ENCODE results near the gene KLRC3. TPM values are rescaled to one million over a fixed set of nuclear protein-coding genes. Genes with fewer than 3 reads are reported as not detected.
"Not testable (repeated sequence)": the region's sequence is repeated elsewhere in the genome, so short reads cannot be mapped to it uniquely, and the experiment has no call there.

KLRC3 gene
- total RNA-seq, 2 experiments from 2014 or later, result 1.5 to 6.8 TPM

- no TSS peak for BruUV-seq (replicated peaks)
- CTCF ChIA-PET (ENCODE audit: unreplicated experiment), result interaction anchor here (1.4 kb wide), 1 partner anchor 10 kb away, joined by 3 read pairs; no protein-coding TSS in a partner anchor
These were observed 23.1 kb downstream of the KLRC3 start for GRCh38 chr12:10397296-10397695.

GRCh38 chr12:10396176-10396575, 24.2 kb downstream of the KLRC3 start:
- Histone ChIP-seq H3K79me2 (ENCODE audit: insufficient read depth, low read depth, low read length) (peaks cover 50% of the 10 kb centered on the region), H3K27ac (ENCODE audit: low read depth, low read length, poor library complexity, severe bottlenecking) (peak overlapping the region; percentile 97), H3K4me3 (ENCODE audit: low read depth, low read length, poor library complexity, severe bottlenecking) (peak overlapping the region; percentile 79), H3K4me1 (ENCODE audit: insufficient read depth, low read length, poor library complexity, severe bottlenecking) (peaks cover 70% of the 10 kb centered on the region), H3K4me2 (ENCODE audit: low read length) (peak overlapping the region; percentile 100), H3K36me3 (ENCODE audit: insufficient read depth, low read length) (peaks cover 30% of the 10 kb centered on the region), H3K9me3 (ENCODE audit: low read length) (peaks cover 11% of the 10 kb centered on the region; the same call in 1 of the 2 replicates)
- H2AFZ ChIP-seq (ENCODE audit: low read length); DNase-seq (ENCODE audit: low spot score); H3K9me2 ChIP-seq (ENCODE audit: insufficient read depth, low read length); H4K20me1 ChIP-seq (ENCODE audit: insufficient read depth, low read length): not testable (repeated sequence)
- CTCF ChIA-PET (ENCODE audit: unreplicated experiment), result interaction anchor here (1.1 kb wide), 1 partner anchor 11 kb away, joined by 4 read pairs; no protein-coding TSS in a partner anchor
- POLR2A ChIA-PET, result interaction anchor here (0.6 to 4.3 kb wide), 11 partner anchors 8 to 727 kb away, joined by 3 to 32 read pairs (median 6); partner anchors contain the start of gene CLEC2D
- intact Hi-C loops (cut with micrococcal nuclease; ENCODE audit: unreplicated experiment), result loop anchor here (2.0 to 10.0 kb wide), 3 partner anchors 665 to 1959 kb away; partner anchors contain the start of genes BORCS5, MANSC1 and RIMKLB
- BruUV-seq (replicated peaks), result TSS peak; percentile 51

More at GRCh38 chr12:10397296-10397695, 23.1 kb downstream of the KLRC3 start:
- Histone ChIP-seq H4K20me1 (ENCODE audit: insufficient read depth, low read length) (no peaks in the 10 kb centered on the region), H3K4me1 (ENCODE audit: insufficient read depth, low read length, poor library complexity, severe bottlenecking) (peaks cover 60% of the 10 kb centered on the region), H3K36me3 (ENCODE audit: insufficient read depth, low read length) (peaks cover 41% of the 10 kb centered on the region), H2AFZ (ENCODE audit: low read length) (peak overlapping the region; percentile 46; the same call in 1 of the 2 replicates), H3K27ac (ENCODE audit: low read depth, low read length, poor library complexity, severe bottlenecking) (peak overlapping the region; percentile 97), H3K4me2 (ENCODE audit: low read length) (peak overlapping the region; percentile 100), H3K79me2 (ENCODE audit: insufficient read depth, low read depth, low read length) (peaks cover 59% of the 10 kb centered on the region), H3K9me3 (ENCODE audit: low read length) (peaks cover 11% of the 10 kb centered on the region; the same call in 1 of the 2 replicates), H3K4me3 (ENCODE audit: low read depth, low read length, poor library complexity, severe bottlenecking) (peak overlapping the region; percentile 79), H3K9me2 (ENCODE audit: insufficient read depth, low read length) (no peaks in the 10 kb centered on the region)
- POLR2A ChIA-PET, result interaction anchor here (0.6 to 4.3 kb wide), 11 partner anchors 9 to 667 kb away, joined by 3 to 32 read pairs (median 6); no protein-coding TSS in a partner anchor
- intact Hi-C loops (cut with micrococcal nuclease; ENCODE audit: unreplicated experiment), result loop anchor here (1.0 to 10.0 kb wide), 4 partner anchors 9 to 1958 kb away; partner anchors contain the start of genes BORCS5, MANSC1 and RIMKLB
- peak; percentile 79 for DNase-seq (ENCODE audit: low spot score)
- TF ChIP-seq CTCF (conservative IDR thresholded peaks at IDR 0.05; ENCODE audit: low read length) (no peak), EZH2phosphoT487 (IDR thresholded peaks at IDR 0.05; ENCODE audit: borderline replicate concordance, low read depth, low read length) (no peak)

GRCh38 chr12:10395390-10395998, 24.9 kb downstream of the KLRC3 start:
- ChIA-PET POLR2A (interaction anchor here (0.6 to 4.3 kb wide), 11 partner anchors 8 to 726 kb away, joined by 3 to 36 read pairs (median 6); partner anchors contain the start of gene CLEC2D), CTCF (ENCODE audit: unreplicated experiment) (interaction anchor here (0.6 kb wide), 1 partner anchor 1365 kb away, joined by 4 read pairs; no protein-coding TSS in a partner anchor)
- Histone ChIP-seq H3K9me2 (ENCODE audit: insufficient read depth, low read length) (no peaks in the 10 kb centered on the region), H3K79me2 (ENCODE audit: insufficient read depth, low read depth, low read length) (peaks cover 50% of the 10 kb centered on the region), H3K4me2 (ENCODE audit: low read length) (peak overlapping the region; percentile 100), H4K20me1 (ENCODE audit: insufficient read depth, low read length) (no peaks in the 10 kb centered on the region), H3K9me3 (ENCODE audit: low read length) (peaks cover 11% of the 10 kb centered on the region; the same call in 1 of the 2 replicates), H3K27ac (ENCODE audit: low read depth, low read length, poor library complexity, severe bottlenecking) (peak overlapping the region; percentile 97), H3K36me3 (ENCODE audit: insufficient read depth, low read length) (peaks cover 24% of the 10 kb centered on the region), H3K4me3 (ENCODE audit: low read depth, low read length, poor library complexity, severe bottlenecking) (peak overlapping the region; percentile 79), H2AFZ (ENCODE audit: low read length) (peak overlapping the region; percentile 69; the same call in 1 of the 2 replicates), H3K4me1 (ENCODE audit: insufficient read depth, low read length, poor library complexity, severe bottlenecking) (peaks cover 74% of the 10 kb centered on the region)
- no peak for TF ChIP-seq EZH2phosphoT487 (IDR thresholded peaks at IDR 0.05; ENCODE audit: borderline replicate concordance, low read depth, low read length)
- TF ChIP-seq CTCF (conservative IDR thresholded peaks at IDR 0.05; ENCODE audit: low read length), result no peak
- no TSS peak for BruUV-seq (replicated peaks)
- intact Hi-C loops (cut with micrococcal nuclease; ENCODE audit: unreplicated experiment), result loop anchor here (1.0 to 10.0 kb wide), 5 partner anchors 13 to 1959 kb away; partner anchors contain the start of genes BORCS5, KLRC4, MANSC1 and RIMKLB
- DNase-seq (ENCODE audit: low spot score), result peak; percentile 83

GRCh38 chr12:10394531-10395152, 25.8 kb downstream of the KLRC3 start:
- intact Hi-C loops (cut with micrococcal nuclease; ENCODE audit: unreplicated experiment), result loop anchor here (1.0 to 10.0 kb wide), 6 partner anchors 14 to 1960 kb away; partner anchors contain the start of genes BORCS5, CLEC2D, KLRC4 and MANSC1
- BruUV-seq (replicated peaks); H3K9me2 ChIP-seq (ENCODE audit: insufficient read depth, low read length); DNase-seq (ENCODE audit: low spot score); H3K9me3 ChIP-seq (ENCODE audit: low read length); H4K20me1 ChIP-seq (ENCODE audit: insufficient read depth, low read length): not testable (repeated sequence)
- Histone ChIP-seq H3K4me2 (ENCODE audit: low read length) (peak overlapping the region; percentile 100), H3K27ac (ENCODE audit: low read depth, low read length, poor library complexity, severe bottlenecking) (peak overlapping the region; percentile 97), H3K79me2 (ENCODE audit: insufficient read depth, low read depth, low read length) (peaks cover 46% of the 10 kb centered on the region), H3K4me1 (ENCODE audit: insufficient read depth, low read length, poor library complexity, severe bottlenecking) (peaks cover 78% of the 10 kb centered on the region), H3K36me3 (ENCODE audit: insufficient read depth, low read length) (peaks cover 15% of the 10 kb centered on the region), H3K4me3 (ENCODE audit: low read depth, low read length, poor library complexity, severe bottlenecking) (peak overlapping the region; percentile 79), H2AFZ (ENCODE audit: low read length) (peak overlapping the region; percentile 69; the same call in 1 of the 2 replicates)
- CTCF ChIA-PET (ENCODE audit: unreplicated experiment), result interaction anchor here (1.6 kb wide), 1 partner anchor 30 kb away, joined by 5 read pairs; no protein-coding TSS in a partner anchor
- POLR2A ChIA-PET, result interaction anchor here (0.5 to 4.3 kb wide), 10 partner anchors 12 to 267 kb away, joined by 3 to 36 read pairs (median 5); no protein-coding TSS in a partner anchor
